ENCODE measurements around the gene PSD.
A peak's percentile ranks its signal among the peaks of the same experiment; 100 is the strongest.
"Not testable (repeated sequence)": the region's sequence is repeated elsewhere in the genome, so short reads cannot be mapped to it uniquely, and the experiment has no call there.

The PSD gene

GRCh38 chr10:102418622-102419268 lies at the start of gene PSD:
Gene PSD (minus strand): TSS chr10:102418785. CDS start chr10:102417038, 1,747 bp downstream.
- no peak for DNase-seq (ENCODE audit: low spot score)

DNA sequence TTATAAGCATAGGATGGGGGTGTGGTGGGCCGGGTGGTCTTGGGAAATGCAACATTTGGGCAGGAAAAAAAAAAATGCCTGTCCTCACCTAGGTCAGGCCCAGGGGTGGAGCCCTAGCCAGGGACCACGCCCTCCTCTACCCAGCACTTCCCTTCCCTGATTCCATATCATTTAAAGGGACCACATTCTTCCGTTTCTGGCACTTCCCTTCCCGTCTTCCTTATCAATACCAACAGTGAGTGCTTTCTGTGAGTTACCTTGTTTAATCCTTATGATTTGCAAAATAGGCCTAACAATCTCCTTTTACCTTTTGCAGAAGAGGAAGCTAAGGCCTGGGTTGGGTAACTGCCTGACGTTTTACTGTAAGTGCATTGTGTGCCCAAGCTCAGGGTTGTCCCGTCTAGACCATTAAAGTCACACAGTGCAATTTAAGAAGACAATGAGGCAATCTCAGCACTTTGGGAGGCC lies 49.4 kb upstream of the PSD start:
- no peak for DNase-seq (ENCODE audit: low spot score)

- DNase-seq (ENCODE audit: low spot score), result no peak
Observed at GRCh38 chr10:102467318-102467717, 48.7 kb upstream of the PSD start.

- DNase-seq (ENCODE audit: low spot score), result no peak
Observed at GRCh38 chr10:102465466-102465865, 46.9 kb upstream of the PSD start.

- DNase-seq (ENCODE audit: low spot score), result no peak
Observed at GRCh38 chr10:102463983-102464382, 45.4 kb upstream of the PSD start.

DNA sequence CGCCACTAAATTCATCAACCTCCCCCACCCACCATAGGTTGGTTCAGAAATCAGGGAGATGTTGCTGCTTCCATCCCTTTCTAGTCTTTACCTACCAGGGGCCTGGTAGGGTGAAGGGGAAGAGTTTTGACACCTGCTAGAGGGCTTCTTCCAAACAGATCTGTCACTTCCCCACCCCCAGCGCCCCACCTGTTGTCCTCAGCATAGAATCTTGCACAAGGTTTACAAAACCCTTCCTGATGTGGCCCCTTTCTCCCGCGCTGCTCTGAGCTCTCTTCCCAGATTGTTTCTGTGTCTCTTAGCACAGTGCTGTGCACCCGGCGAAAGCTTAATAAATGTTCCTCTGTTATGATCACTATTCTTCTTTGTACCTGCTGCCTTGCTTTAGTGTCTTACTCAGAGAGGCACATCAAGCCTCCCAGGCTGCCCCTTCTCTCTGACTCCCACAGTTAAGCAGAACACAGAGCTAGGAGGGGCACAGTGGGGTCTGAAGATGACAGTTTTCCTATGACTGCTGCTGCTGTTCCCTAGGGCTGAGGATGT lies 44.0 kb upstream of the PSD start:
- no peak for DNase-seq (ENCODE audit: low spot score)

DNA sequence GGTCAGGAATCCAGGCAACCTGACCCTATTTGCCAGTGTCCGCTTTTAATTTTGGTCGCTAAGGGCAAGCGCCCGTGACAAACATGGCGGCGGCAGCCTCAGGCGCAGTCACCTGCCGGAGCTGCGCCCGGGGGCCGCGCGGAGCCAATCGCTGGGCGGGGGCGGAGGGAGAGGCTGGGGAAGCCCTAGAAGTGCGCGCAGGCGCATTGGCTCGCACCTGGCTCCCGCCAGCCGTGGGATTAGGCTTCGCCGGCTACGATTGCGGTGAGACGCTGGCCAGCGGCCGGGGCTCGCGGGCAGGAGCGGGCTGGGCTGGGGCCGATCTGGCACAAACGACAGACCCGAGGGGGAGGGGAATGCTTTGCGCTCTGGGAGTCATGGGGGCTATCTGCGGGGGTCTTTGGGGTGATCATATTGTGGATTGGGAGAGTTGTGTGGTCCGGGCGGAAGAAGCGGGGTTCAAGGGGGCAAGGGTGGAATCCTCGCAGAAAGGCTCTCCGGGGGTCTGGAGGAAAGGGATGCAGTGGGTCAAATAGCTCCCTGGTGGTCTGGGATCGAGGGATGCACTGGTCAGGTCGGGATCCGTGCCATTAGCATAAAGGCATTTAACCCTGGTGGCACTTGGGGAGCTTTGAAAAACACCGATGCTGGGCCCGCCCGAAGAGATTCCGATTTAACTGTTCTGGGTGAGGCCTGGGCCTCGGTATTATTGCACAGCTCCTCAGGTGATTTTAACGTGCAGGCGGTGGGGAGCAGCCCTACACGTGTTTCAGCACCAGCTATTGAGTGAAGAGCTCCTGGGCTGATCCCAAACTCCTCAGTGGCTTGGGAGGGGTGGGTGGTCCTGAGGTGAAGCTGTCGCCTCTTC lies 42.8 kb upstream of the PSD start:
- peak; percentile 84 for DNase-seq (ENCODE audit: low spot score)

GRCh38 chr10:102460836-102461186 lies 42.2 kb upstream of the PSD start:
- peak; percentile 6 for DNase-seq (ENCODE audit: low spot score)

DNA sequence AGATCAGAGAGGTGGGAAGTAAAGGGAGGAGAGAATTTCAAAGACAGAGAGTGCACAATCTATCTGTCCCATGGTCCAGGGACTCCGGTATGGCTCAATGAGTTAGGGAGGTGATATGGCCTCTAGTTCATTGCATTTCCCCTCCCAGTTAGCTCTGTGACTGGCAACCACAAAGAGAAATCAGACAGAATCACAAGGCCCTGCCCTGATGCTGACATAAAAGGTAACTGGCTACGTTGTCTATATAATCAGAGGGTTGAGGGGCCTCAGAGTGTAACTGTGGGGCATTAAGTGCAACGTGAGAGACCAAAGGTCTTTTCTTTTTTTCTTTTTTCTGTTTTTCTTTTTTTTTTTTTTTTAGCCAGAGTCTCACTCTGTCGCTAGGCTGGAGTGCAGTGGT lies 40.1 kb upstream of the PSD start:
- DNase-seq (ENCODE audit: low spot score), result no peak

GRCh38 chr10:102457591-102458150 lies 39.1 kb upstream of the PSD start:
- no peak for DNase-seq (ENCODE audit: low spot score)

GRCh38 chr10:102455893-102456471 lies 37.4 kb upstream of the PSD start:
- DNase-seq (ENCODE audit: low spot score), result no peak

DNA sequence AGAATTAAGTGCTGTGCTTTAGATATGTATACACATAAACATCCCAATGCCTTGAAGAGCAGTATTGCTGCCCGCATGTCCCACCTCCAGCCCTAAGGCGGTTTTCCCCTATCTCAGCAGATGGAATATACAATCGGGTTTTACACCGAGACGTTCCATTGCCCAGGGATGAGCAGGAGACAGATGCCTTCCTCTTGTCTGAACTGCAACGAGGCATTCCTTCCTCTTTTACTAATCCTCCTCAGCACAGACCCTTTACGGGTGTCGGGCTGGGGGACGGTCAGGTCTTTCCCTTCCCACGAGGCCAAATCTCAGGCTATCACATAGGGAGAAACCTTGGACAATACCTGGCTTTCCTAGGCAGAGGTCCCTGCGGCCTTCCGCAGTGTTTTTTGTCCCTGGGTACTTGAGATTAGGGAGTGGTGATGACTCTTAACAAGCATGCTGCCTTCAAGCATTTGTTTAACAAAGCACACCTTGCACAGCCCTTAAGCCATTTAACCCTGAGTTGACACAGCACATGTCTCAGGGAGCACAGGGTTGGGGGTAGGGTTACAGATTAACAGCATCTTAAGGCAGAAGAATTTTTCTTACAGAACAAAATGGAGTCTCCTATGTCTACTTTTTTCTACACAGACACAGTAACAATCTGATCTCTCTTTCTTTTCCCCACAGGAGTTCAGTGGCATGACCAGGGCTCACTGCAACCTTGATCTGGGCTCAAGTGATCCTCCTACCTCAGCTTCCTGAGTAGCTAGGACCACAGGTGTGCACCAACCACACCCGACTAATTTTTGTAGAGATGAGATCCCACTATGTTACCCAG lies 36.3 kb upstream of the PSD start:
- DNase-seq (ENCODE audit: low spot score), result not testable (repeated sequence)

DNA sequence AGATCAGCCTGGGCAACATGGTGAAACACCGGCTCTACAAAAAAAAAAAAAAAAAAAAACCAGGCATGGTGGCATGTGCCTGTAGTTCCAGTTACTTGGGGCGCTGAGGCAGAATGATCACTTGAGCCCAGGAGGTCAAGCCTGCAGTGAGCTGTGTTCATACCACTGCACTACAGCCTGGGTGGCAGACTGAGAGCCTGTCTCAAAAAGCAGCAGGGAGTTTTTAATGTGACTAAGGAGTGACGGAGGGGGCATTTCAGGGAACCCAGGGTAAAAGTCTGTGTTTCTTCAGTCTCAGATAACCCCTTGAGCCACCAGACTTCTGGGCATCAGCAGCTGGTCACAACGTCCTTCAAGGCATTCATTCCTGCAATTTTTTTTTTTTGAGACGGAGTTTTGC lies 34.9 kb upstream of the PSD start:
- DNase-seq (ENCODE audit: low spot score), result no peak

DNA sequence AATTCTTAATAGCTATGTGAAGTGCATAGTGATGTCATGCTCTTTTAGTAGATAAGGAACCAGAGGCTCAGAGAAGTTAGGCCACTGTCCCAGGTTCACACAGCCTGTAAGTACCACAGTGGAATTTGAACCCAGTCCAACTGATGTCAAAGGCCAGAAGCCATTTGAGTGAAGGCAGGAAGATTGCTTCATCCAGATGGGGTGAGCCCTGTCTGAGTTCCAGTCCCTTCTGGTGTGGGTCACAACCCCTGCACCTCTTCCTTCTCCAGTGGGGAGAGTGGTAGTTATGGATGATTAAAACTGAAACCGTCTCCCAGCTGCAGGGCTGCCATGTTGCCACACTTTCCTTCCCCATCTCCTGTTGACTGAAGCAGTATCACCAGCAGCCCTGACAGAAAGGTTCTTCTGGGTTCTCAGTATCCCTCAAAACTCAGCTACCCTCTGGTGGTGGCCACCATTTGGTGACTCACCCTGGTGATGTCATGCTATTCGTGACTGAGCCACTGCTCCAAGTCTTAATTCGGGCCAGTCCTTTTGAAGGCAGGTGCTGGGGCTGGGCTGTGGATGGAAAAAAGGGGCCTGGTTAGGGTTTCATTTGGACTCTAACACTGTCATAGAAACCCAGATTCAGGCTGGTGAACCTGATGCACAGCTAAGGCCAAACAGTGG lies 34.2 kb upstream of the PSD start:
- peak; percentile 58 for DNase-seq (ENCODE audit: low spot score)

DNA sequence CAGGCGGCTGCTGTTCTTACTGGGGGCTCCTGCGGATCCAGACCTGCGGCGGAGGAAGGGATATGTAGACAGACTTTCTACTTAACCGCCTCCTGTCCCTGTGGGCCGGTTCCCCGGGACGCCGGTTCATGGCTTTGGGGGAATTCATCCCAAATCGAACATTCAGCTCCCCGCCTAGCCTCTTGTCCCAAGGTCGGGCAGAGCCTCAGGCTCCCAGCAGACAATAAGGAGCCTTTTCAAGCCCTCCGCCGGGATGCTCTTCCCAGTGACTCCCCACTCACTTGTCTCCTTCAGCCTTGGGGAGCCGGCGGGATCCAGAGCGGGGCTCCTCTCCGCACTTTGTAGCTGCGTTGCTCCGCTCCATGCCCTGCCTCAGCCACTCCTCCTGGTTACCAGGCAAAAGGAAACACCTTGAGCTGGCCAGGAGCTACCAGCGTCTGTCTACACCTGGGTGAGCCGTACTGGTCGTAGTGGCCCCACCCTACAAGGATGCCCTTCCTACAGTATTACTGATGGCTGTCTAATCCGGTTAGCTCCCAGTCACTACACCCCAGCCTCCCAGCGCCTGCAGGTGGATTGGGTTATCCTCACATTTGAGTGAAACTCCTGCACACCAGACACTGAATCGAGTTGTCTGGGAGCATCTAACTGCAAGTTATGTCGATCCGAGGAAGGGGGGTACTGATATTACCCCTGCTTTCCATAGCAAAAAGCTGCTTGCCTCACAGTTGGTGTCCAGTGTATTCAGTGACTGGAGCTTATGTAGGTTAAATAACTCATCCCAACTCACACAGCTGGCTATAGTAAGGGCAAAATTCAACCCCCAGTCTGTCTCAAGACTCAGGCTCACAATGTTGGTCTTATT lies 32.8 kb upstream of the PSD start, which contains the start of gene C10orf95:
C10orf95 (minus strand) TSS at position 439 of the 865 bp plus-strand sequence. CDS start 450 bp downstream, outside the sequence.
- DNase-seq (ENCODE audit: low spot score), result no peak

DNA sequence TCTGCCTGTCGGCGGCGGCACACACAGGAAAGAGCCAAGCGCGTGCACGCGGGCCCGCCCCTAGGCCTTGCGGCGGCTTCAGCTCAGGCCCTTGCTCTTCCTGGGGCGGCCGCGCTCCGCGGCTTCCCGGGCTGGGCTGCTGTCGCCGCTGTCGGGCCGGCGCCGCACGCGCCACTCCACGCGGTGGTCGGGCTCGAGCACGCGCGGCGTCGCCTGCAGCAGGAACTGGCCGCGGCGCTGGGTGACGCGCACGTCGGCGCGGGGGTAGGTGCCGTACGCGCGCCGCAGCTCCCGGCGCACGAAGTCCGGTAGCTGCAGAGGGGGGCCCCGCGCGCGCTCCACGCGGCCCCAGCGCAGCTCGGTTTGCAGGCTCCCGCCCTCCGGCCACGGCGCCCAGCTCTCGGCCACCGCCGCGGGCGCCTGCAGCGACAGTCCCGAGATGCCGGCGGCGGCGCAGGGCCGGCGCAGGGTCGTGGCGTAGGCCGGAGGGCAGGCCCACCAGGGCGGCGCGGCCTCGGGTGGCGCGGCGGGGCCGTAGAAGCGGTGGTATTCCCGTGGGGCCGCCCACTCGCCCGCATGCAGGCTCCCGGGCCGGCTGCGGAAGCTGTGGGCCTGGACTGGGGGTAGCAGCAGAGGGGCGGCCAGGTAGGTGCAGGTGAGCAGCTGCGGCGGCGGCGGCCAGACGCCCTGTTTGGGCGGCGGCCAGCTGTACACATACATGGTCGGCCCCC lies 32.0 kb upstream of the PSD start:
- peak; percentile 75 for DNase-seq (ENCODE audit: low spot score)

GRCh38 chr10:102450124-102450373 lies 31.5 kb upstream of the PSD start:
- no peak for DNase-seq (ENCODE audit: low spot score)

DNA sequence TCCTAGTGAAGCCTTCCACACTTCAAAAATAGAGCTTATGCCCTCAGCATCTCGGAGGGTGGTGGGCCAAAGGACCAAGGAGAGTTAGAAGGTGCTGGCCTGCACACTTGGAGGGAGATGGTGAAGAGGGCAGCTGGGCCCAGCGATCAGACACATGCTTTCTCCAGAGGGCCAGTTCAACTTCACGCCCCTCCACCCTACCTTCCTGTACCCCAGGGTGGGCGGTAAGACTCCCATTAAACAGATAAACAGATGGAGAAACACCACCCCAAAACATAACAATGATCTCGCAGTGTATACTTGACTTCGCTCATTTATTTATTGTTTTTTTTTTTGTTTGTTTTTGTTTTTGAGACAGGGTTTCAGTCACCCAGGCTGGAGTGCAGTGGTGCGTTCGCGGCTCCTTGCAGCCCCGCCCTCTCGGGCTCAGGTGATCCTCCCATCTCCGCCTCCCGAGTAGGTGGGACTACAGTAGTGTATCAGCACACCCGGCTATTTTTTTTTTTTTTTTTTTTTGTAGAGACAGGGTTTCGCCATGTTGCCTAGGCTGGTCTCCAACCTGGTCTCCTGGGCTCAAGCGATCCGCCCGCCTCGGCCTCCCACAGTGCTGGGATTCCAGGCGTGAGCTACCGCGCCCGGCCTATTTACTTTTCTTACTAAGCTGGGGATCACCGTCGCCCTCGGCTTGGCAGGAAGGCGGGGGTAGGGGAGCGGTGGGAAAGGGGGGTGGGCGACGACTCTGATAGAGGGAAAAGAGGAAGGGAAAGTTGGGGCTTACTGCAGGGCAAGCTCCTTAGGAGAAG lies 30.9 kb upstream of the PSD start:
- DNase-seq (ENCODE audit: low spot score), result no peak

DNA sequence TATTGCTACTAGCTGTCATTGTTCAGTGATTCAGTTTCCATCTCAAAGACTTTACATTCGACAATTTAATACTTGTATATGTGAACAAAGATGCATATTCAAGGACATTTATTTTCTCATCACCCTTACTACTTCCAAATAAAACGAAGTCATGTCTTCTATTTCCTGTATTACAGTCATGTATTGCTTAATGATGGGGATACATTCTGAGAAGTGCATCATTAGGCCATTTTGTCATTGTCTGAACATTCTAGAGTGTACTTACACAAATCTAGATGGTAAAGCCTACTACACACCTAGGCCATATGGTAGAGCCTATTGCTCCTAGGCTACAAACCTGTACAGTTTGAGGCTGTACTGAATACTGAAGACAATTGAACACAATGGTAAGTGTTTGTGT lies 26.3 kb upstream of the PSD start:
- DNase-seq (ENCODE audit: low spot score), result no peak
